Left ventricle myocardium inferior (tissue), 1 donor: ENCODE measurements around the gene KCNJ15. TPM values are rescaled to one million over a fixed set of nuclear protein-coding genes. Genes with fewer than 3 reads are reported as not detected.
A peak's percentile ranks its signal among the peaks of the same experiment; 100 is the strongest.

ENCODE experiments used
- DNase-seq: peaks from one replicate; pipeline ENCODE4 v3.0.0-alpha.2; 2020
- H3K27ac ChIP-seq: fragments of 200-600 bp; replicated peaks from 2 replicates; pipeline ENCODE4 v1.8.0; 2021
- H3K27me3 ChIP-seq: fragments of 200-600 bp; 2 replicates; pipeline ENCODE4 v1.8.0; 2021; ENCODE audit warnings: low read depth
- H3K36me3 ChIP-seq: fragments of 200-600 bp; 2 replicates; pipeline ENCODE4 v1.8.0; 2021
- H3K4me1 ChIP-seq: fragments of 200-600 bp; 2 replicates; pipeline ENCODE4 v1.8.0; 2021
- H3K4me3 ChIP-seq: fragments of 200-600 bp; 2 replicates; pipeline ENCODE4 v1.8.0; 2021; ENCODE audit warnings: mild to moderate bottlenecking, moderate library complexity
- H3K9me3 ChIP-seq: fragments of 200-600 bp; replicated peaks from 2 replicates; pipeline ENCODE4 v1.8.0; 2021
- CTCF ChIP-seq: fragments of 200-600 bp; IDR thresholded peaks from 2 replicates; pipeline ENCODE4 v1.8.0; 2021; ENCODE audit warnings: antibody characterized with exemption, mild to moderate bottlenecking, borderline replicate concordance
- intact Hi-C: fragments of 100-400 bp; cut with micrococcal nuclease; formaldehyde crosslinking; loops from one replicate; pipeline ENCODE4 v1.11.0; 2022
- total RNA-seq: library from RNA; stranded (reverse); fragmentation: NEBNext Ultra II Directional; extraction: Animal tissue kit (Norgen Biotek cat#: 25700); gene quantifications from one replicate; pipeline ENCODE4 v1.2.1, GENCODE V29; 2021
- donor health status: DM: no; HTN: yes; CAD: no; lungs with severe emphysema.

Gene KCNJ15
- total RNA-seq, 1 donor from 2014 or later: 0.30 TPM

DNA sequence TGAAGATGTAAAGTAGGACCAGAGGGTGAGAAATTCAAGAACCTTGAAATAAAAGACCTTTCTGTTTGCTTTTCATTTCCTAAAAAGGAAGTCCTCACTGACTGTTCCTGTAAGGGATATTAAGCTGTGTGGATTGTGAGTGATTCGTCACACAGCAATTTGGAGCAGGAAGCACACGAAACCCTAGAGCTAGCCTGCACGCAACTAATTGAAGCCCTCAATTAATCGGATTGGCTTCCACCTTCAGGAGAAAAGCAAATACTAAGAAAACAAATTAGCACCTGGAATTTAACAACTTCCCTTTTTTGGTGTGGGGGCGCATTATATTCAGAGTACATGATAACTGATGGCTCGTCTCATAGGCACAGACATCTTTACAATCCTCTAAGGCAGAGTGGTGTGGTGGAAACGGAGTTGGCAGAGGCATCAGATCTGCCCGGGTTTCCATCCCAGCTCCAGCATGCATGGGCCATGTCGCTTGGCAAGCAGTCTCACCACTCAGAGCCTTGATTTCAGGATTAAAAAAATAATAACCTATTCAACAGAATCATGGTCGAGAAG is 95.2 kb downstream of the KCNJ15 start:
- DNase-seq: no peak
- TF ChIP-seq CTCF: no peak
- peak overlapping the region; percentile 2 for H3K4me3 ChIP-seq
- H3K36me3 ChIP-seq: no peaks in the 10 kb centered on the region
- peaks cover 5% of the 10 kb centered on the region for H3K27me3 ChIP-seq
- intact Hi-C loops: loop anchor here (2.0 kb wide), 1 partner anchor 133 kb away; no protein-coding TSS in a partner anchor
- peaks cover 11% of the 10 kb centered on the region for H3K4me1 ChIP-seq
- H3K9me3 ChIP-seq: no peaks in the 10 kb centered on the region
- H3K27ac ChIP-seq: no peak overlapping the region

- TF ChIP-seq CTCF: peak; percentile 81
- DNase-seq: peak; percentile 25
- H3K9me3 ChIP-seq: no peaks in the 10 kb centered on the region
- H3K27me3 ChIP-seq: peaks cover 5% of the 10 kb centered on the region
- H3K27ac ChIP-seq: no peak overlapping the region
- no peaks in the 10 kb centered on the region for H3K36me3 ChIP-seq
- H3K4me1 ChIP-seq: peaks cover 11% of the 10 kb centered on the region
- H3K4me3 ChIP-seq: peak overlapping the region; percentile 2
- intact Hi-C loops: loop anchor here (2.0 kb wide), 1 partner anchor 134 kb away; no protein-coding TSS in a partner anchor
These were observed 95.9 kb downstream of the KCNJ15 start for GRCh38 chr21:38352536-38353219.

- intact Hi-C loops: no loop called here
- Histone ChIP-seq H3K27ac (no peak overlapping the region), H3K27me3 (peaks cover 11% of the 10 kb centered on the region), H3K4me3 (no peak overlapping the region), H3K9me3 (no peaks in the 10 kb centered on the region), H3K4me1 (peaks cover 11% of the 10 kb centered on the region), H3K36me3 (no peaks in the 10 kb centered on the region)
- TF ChIP-seq CTCF: no peak
- DNase-seq: no peak
These were observed 97.4 kb downstream of the KCNJ15 start for GRCh38 chr21:38354231-38354630.

- Histone ChIP-seq H3K4me1 (peaks cover 11% of the 10 kb centered on the region), H3K27ac (no peak overlapping the region), H3K36me3 (no peaks in the 10 kb centered on the region), H3K4me3 (no peak overlapping the region), H3K27me3 (peaks cover 14% of the 10 kb centered on the region), H3K9me3 (no peaks in the 10 kb centered on the region)
- intact Hi-C loops: loop anchor here (5.0 kb wide), 1 partner anchor 192 kb away; no protein-coding TSS in a partner anchor
- TF ChIP-seq CTCF: no peak
- no peak for DNase-seq
These were observed 98.0 kb downstream of the KCNJ15 start for GRCh38 chr21:38354746-38355145.

GRCh38 chr21:38355353-38355752 is 98.6 kb downstream of the KCNJ15 start:
- Histone ChIP-seq H3K4me3 (no peak overlapping the region), H3K4me1 (peaks cover 11% of the 10 kb centered on the region), H3K9me3 (no peaks in the 10 kb centered on the region), H3K27me3 (peaks cover 20% of the 10 kb centered on the region), H3K27ac (no peak overlapping the region), H3K36me3 (no peaks in the 10 kb centered on the region)
- DNase-seq: no peak
- TF ChIP-seq CTCF: no peak
- intact Hi-C loops: loop anchor here (5.0 kb wide), 1 partner anchor 193 kb away; no protein-coding TSS in a partner anchor
